GM19397 (cell line): ENCODE measurements around the gene ISM1.

Experiments used
- ATAC-seq: cut with Tn5 transposase; IDR thresholded peaks from one replicate; pipeline ENCODE4 v1.9.1; 2021; ENCODE audit warnings: mild to moderate bottlenecking, moderate library complexity; ENCODE audit not compliant: unreplicated experiment

Gene ISM1

GRCh38 chr20:13220904-13221297 lies at the start of gene ISM1:
TSS of gene ISM1 (plus strand) at chr20:13221274. CDS start at chr20:13221777, 503 bp downstream.
- ATAC-seq = peak; percentile 25

DNA sequence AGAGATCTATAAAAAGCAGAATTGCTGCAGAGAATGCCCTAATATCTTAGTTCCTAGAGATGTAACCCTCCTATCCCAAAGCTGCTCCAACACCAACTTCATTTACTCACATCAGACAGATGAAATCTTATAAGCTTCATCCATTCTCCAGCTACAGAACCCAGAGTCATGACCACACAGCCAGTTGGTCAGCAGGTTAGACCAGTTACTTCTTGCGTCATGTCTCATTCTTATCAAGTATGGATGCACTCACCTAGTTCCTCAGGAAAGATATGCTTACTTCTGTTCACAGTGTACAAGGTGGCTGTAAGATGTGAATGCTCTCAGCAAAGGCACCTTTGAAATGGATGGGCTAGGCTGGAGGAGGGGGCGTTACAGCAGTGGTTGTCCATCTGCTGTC lies 47.9 kb upstream of the ISM1 start:
- ATAC-seq = no peak

- ATAC-seq = no peak
These were observed 46.7 kb upstream of the ISM1 start for GRCh38 chr20:13174402-13174801.

DNA sequence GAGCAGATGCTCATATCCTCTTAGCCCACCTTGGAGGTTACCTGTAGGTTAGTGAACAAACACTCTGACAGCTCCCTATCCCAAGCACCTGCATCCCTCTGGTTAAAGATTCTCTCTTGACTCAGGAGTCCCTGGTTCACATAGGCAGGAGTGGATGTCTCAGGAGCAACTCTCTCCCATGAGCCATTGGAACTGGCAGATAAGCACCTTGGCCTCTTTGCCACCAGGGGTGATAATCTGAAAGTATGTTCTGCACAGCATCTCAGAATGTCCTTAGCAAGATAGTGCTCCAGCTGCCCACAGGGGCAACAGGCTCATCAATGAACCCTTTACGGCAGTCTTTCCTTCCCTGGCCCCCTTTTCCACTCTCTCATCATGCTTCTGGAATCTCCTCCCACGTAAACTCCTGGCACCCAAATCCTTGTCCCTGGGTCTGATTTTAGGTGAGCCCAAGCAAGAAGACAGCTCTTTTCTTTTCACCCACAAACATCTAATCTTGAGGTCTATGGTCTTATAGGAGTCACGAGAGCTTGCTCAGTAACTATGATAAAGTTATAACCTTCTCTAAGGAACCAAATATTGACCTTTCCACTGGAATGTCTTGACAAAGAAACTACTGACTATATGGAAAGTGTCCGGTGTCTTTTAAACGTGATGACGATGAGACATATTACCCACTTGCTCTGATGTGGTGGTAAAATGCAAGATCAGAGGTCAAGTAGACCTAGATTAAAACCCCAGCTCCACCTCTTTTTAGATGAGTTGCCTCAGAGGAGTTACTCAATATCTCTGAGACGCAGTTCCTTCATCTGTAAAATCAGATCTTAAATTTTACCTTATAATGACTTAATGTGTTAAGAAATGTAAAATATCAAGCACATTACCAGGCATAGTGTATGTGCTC lies 39.8 kb upstream of the ISM1 start:
- ATAC-seq = no peak

GRCh38 chr20:13183005-13183404 lies 38.1 kb upstream of the ISM1 start:
- no peak for ATAC-seq

DNA sequence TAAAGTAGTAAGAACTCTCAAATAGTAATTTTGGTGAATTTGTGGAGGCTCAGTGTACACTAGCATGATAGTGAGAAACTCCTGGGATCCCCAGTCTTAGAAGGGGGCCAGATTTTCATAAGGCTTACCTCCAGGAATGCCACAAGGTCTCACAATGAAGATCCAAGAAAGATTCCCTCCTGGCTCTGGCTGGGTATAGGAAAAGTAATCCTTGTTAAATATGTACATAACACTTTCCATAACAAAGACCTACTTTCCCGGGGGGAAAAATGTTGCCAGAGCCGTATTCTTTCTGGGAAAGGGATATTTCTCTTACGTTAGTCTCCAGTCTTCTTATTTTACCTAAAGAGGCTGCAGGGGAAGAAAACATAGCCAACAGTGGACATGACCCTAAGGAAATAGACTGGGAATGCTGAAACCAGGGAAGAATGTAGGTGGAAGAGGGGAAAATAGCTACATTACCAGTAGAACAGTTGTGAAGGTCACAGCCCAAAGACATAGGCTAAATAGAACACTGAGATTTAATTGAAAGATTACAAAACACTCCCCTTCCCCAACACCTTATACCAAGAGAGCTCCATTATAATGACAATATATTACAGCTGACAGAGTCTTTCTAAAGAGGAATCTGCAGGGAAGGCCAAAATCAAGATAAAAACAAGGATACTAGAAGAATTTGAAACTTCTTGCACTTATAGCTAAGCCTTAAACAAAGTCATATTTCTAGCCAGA lies 34.9 kb upstream of the ISM1 start:
- ATAC-seq = no peak

DNA sequence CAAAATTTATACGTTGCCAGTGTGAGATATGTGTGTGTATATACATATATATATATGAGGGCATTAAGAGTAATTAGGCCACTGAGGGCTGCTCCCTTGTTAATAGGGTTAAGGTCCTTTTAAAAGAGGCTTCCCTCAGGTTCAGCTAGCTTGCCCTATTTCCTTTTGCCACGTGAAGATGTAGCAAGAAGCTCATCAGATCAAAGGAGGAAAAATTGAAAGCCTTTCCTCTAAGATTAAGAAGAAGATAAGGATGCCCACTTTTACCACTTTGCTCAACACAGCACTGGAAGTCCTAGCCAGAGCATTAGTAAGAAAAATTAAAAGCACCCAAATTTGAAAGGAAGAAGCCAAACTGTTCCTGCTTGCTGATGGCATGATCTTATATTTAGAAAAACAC lies 33.2 kb upstream of the ISM1 start:
- ATAC-seq = no peak

DNA sequence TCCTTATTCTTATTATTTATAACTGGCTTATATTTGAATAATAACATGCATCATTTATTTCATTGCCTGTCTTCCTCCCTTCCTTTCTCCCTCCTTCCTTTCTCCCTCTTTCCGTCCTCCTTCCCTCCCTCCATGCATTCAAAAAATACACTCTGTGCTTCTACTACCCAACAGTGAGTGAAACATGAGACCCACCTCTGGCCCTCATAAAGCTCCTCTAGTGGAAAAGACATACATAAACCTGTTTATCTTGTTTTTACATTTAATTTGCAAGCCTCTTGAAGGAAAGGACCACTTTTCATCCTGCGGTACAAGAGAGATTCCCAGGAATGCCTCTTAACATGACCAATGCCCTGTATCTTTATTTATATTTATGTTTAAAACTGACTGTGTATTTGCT lies 21.8 kb upstream of the ISM1 start:
- no peak for ATAC-seq

GRCh38 chr20:13200767-13201500 lies 20.1 kb upstream of the ISM1 start:
- no peak for ATAC-seq

DNA sequence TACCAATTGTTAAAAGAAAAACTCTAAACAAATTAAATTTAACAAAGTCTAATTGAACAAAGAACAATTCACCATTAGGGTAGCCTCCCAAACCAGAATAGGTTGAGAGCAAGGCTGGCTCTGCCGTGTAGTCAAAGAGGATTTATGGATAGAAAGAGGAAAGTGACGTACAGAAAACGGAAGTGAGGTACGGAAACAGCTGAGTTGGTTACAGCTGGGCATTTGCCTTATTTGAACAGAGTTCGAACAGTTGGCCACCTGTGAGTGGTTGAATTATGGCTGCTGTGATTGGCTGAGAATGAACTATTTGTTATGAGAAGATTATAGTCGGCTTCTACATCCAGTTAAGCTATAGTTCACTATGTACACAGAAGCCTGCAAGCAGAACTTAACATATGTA lies 18.5 kb upstream of the ISM1 start:
- ATAC-seq = no peak

DNA sequence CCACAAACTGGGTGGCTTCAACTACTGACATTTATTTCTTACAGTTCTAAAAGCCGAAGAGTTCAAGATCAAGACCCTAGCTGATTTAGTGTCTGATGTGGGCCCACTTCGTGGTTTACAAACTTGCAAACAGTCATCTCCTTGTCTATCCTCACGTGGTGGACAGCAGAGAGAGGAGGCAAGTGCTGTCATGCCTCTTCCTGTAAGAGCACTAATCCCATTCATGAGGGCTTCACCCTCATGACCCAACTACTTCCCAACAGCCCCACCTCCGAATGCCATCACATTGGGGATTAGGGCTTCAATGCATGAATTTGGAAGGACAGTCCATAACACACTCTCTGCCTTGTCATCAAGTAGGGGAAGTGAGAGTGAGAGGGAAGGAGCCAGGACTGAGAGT lies 15.6 kb upstream of the ISM1 start:
- no peak for ATAC-seq

DNA sequence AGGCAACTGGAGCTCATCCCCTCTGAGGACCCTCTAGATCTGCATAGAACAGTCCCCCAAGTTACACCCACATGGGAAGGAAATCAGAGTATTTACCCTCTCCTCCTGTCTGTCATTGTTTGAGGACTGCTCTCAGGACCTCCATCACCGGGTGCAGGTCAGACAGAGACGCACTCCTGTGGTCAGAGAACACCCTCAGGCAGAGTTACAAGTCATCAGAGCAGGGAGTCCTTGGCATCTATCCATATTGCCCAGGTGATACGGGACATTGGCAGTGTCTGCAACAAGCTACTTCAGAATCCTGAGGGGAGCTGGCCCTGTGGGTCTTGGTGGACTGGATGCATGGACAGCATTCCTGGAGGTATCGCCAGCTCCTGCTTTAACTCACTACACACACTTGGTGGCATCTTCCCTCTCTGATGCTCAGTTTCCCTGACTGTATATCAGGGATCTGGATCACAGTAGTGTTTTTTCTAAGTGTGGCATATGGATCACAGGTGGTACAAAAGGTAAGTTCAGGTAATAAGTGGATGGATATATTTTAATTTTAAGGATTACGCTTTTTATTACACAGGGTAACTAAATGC lies 15.1 kb upstream of the ISM1 start:
- no peak for ATAC-seq

DNA sequence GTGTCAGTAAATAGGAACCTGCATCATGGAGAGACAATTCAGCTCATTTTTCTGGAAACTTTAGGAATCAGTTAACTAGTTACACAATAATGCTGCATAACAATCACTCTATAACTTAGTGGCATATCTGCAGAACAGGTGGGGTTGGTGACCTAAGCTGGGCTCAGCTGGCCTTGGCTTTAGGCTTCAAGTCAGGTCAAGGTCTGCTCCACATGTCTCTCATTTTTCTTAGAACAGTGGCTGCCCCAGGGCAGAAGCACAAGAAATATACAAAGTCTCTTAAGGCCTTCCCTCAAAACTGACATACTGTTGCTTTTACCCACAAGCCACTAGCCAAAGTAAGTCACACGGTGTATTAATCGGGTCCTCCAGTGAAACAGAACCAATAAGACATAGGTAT lies 14.1 kb upstream of the ISM1 start:
- no peak for ATAC-seq

DNA sequence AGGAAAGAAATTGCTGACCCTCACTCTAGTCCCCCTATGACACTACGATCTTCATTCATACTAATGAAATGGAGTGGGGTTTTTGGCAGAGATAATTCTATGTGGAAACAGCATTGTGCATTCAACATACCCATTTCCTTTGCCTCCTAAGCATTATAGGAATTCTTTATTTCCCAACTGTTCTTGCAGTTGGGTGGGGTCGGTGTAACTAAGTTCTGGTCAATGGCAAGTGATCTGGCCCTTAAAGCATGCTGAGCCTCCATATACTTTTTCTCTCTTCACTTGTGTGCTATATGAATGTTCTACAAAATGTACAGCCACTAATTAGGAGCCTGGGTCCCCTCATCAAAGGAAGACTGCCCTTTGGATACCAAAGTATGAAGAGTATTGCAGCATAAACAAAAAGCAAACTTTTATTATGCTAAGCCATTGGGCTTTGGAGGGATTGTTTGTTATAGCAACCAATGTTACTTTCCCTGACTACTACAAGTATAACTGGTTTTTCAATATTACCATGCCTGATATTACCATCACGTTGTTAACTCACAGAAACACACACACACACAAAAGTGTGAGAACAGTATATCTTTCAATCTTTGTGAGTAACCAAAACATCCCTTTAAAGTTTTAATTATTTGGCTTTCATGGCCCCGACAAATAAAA lies 9.0 kb upstream of the ISM1 start:
- no peak for ATAC-seq

DNA sequence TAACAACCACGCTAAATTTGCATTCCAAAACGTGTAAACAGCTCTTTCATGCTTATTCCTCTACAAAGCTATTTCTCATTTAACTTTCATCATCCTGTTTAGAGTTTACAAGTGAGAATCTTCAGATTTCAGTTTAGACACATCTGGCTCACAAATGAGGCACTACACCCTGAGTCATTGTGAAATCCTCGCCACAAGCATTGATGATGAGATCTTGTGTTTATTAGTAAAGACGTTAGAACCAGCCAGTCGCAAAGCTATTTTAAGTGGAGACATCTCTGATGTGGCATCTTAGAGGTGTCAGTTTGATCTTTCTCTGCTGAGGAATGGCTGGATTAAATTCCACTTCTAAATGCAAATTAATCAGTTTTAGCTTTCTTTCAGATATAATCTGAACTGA lies 8.3 kb upstream of the ISM1 start:
- no peak for ATAC-seq

DNA sequence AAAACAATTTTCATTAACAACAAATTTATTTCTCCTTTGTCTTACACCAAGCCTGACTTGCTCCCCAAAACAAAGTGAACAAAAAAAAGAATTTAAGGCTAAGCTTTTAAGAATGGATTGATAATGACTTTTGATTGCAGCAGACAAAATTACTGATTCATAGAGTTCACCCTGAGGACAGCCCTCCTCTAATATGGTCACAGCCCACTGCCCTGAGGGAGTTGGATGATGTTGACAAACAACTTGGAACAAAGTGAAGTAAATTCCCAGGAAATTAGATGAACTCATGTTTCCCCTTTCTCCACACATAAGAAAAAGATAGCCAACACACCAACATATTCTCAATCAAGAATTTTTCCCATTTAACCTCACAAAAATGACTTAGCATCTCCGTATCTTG lies 7.7 kb upstream of the ISM1 start:
- ATAC-seq = no peak

- no peak for ATAC-seq
These were observed 4.5 kb upstream of the ISM1 start for GRCh38 chr20:13216533-13216932.

GRCh38 chr20:13219327-13220193 lies 1.5 kb upstream of the ISM1 start:
- no peak for ATAC-seq

- no peak for ATAC-seq
These were observed 725 bp upstream of the ISM1 start for GRCh38 chr20:13220194-13220903.
